ENCODE data around the gene CCDC47. TPM values are rescaled to one million over a fixed set of nuclear protein-coding genes. Genes with fewer than 3 reads are reported as not detected.

CCDC47 gene
- total RNA-seq (2022) (80.5 and 82.0 TPM in 2 replicates), Bru-seq, nascent RNA (percentile 86 among the genes with signal in this experiment), BruChase-seq, experiment 1, labeled RNA remaining after a 6-hour chase (percentile 95 among the genes with signal in this experiment), BruChase-seq, experiment 2, labeled RNA remaining after a 2-hour chase (percentile 89 among the genes with signal in this experiment)
- long read RNA-seq, transcript CCDC47-201 (13 exons, 3,466 nt) = major isoform, 80 of 91 reads
- long read RNA-seq, partial matches to known transcripts = 0 of 91 reads
- long read RNA-seq, other reads (novel, unspliced or antisense) = 8 of 91 reads

DNA sequence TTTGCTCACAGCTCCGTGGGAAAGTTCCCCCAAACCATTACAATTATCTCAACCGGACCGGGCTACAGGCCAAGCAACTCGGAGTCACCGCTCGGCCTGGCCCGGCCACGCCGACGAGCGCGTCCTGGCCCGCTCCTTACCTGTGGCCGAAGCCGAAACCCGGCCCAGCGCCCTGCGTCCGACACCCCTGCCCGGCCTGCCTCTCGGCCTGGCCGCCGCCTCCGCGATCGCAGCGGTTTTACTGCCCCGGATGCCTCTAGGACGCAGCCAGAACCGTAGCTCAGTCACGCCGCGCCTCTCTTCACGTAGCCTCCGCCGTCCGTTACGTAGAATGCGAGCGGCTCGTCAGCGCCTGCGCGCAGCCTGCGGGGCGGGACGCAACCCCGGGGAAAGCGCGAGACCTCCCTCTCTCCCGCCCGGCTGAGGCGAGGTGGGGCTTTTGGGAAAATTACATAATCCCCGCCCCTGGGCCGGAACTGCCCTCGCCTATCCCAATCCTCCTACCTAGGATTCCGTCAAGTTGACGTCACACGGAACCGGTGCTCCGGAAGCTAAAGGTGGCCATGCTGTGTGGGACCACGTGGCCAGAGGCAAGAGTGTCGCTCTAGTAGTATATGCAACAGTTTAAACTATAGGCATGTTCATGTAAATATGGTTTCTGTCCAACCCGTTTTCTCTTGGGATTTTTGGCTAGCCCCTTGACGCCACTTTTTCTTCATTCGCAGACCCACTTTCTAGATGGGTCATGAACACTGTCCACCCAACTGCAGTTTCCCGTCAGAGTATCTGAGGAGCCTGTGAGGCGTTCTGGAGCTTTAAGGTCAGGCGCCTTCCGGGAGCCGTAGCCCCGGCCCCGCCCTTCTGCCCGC, at the start of gene CCDC47:
Gene CCDC47, minus strand, starts transcription at position 326 of the 869 bp plus-strand sequence. CDS start 7,422 bp downstream, outside the sequence.
- Mint-ChIP-seq H3K4me3 (ENCODE audit: low read depth, unreplicated experiment) (peak within 1 kb of the TSS; percentile 73), H3K36me3 (ENCODE audit: insufficient read depth, unreplicated experiment) (peaks cover 45% of the 10 kb centered on the region), H3K9me3 (ENCODE audit: low read depth, unreplicated experiment) (peaks cover 2% of the 10 kb centered on the region), H3K27ac (ENCODE audit: unreplicated experiment) (peak within 1 kb of the TSS; percentile 98), H3K27me3 (ENCODE audit: unreplicated experiment) (no peaks in the 10 kb centered on the region), H3K4me1 (ENCODE audit: low read depth, unreplicated experiment) (peaks cover 42% of the 10 kb centered on the region)
- intact Hi-C loops (cut with micrococcal nuclease; ENCODE audit: unreplicated experiment) = no loop called here
- CTCF ChIA-PET = interaction anchor here (0.5 to 1.4 kb wide), 7 partner anchors 9 to 1151 kb away, joined by 3 to 5 read pairs (median 3); no protein-coding TSS in a partner anchor
- DNase-seq = peak; percentile 96
- TF ChIP-seq CTCF (IDR thresholded peaks at IDR 0.05; ENCODE audit: unreplicated experiment) = no peak
- BruUV-seq (replicated peaks) = no TSS peak

- no peak overlapping the region for H3K27ac Mint-ChIP-seq (ENCODE audit: unreplicated experiment)
- H3K4me1 Mint-ChIP-seq (ENCODE audit: low read depth, unreplicated experiment) = peaks cover 29% of the 10 kb centered on the region
- no peak for TF ChIP-seq CTCF (IDR thresholded peaks at IDR 0.05; ENCODE audit: unreplicated experiment)
- H3K9me3 Mint-ChIP-seq (ENCODE audit: low read depth, unreplicated experiment) = no peaks in the 10 kb centered on the region
- intact Hi-C loops (cut with micrococcal nuclease; ENCODE audit: unreplicated experiment) = no loop called here
- CTCF ChIA-PET = no interaction called here
- no peak overlapping the region for H3K4me3 Mint-ChIP-seq (ENCODE audit: low read depth, unreplicated experiment)
- no peak for DNase-seq
- H3K36me3 Mint-ChIP-seq (ENCODE audit: insufficient read depth, unreplicated experiment) = peaks cover 89% of the 10 kb centered on the region
- no peaks in the 10 kb centered on the region for H3K27me3 Mint-ChIP-seq (ENCODE audit: unreplicated experiment)
- BruUV-seq (replicated peaks) = no TSS peak
These were observed 49.1 kb upstream of the CCDC47 start for GRCh38 chr17:63822537-63822936.

DNA sequence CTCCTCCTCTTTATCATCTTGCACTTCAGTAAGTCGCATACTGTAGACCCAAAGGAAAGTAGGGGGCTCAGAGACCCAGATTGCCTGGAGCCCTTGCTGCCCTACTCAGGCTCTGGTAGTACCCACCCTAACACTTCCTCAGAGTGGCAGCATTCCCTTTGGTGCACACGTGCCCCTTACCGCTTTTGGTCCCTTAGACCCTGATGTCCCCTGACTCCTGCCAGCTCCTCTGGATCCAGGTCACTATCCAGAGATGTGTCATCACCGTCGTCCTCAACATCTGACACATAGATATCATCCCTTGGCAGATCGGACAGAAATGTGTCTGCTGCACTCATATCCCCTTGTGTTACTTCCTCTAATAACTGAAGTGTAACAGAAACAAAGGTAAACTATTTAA, 48.4 kb upstream of the CCDC47 start:
- CTCF ChIA-PET = no interaction called here
- Mint-ChIP-seq H3K4me3 (ENCODE audit: low read depth, unreplicated experiment) (no peak overlapping the region), H3K4me1 (ENCODE audit: low read depth, unreplicated experiment) (peaks cover 29% of the 10 kb centered on the region), H3K36me3 (ENCODE audit: insufficient read depth, unreplicated experiment) (peaks cover 89% of the 10 kb centered on the region), H3K27me3 (ENCODE audit: unreplicated experiment) (no peaks in the 10 kb centered on the region), H3K9me3 (ENCODE audit: low read depth, unreplicated experiment) (no peaks in the 10 kb centered on the region), H3K27ac (ENCODE audit: unreplicated experiment) (no peak overlapping the region)
- no peak for DNase-seq
- BruUV-seq (replicated peaks) = no TSS peak
- no peak for TF ChIP-seq CTCF (IDR thresholded peaks at IDR 0.05; ENCODE audit: unreplicated experiment)
- intact Hi-C loops (cut with micrococcal nuclease; ENCODE audit: unreplicated experiment) = no loop called here

DNA sequence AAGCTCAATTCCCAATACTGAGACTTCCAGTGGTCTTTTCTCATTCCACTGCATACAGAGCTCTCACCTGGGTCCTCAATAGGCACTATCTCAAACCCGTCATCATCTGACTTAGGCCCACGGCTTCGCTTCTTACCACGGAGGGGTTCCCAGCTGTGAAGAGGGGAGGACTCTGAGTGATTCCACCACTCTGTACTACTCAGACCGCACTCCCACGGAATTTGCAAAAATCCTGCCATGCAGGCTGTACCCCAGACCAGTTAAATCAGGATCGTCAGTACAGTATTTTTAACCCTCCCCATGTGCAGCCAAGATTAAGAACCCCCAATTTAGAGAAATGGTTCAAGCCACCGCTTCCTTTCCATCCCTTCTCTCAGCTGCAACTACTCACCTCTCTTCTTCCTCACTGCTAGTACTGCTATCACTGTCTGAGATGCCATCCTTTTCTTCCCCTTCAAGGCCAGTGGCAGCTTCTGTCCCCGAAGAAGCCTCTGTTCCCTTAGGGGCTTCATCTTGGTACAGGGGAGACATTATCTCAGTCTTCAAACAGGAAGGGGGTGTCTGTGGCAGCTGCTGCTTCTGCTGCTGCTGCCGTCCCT, 47.7 kb upstream of the CCDC47 start:
- Mint-ChIP-seq H3K4me1 (ENCODE audit: low read depth, unreplicated experiment) (peaks cover 29% of the 10 kb centered on the region), H3K27ac (ENCODE audit: unreplicated experiment) (no peak overlapping the region), H3K36me3 (ENCODE audit: insufficient read depth, unreplicated experiment) (peaks cover 85% of the 10 kb centered on the region), H3K27me3 (ENCODE audit: unreplicated experiment) (no peaks in the 10 kb centered on the region), H3K9me3 (ENCODE audit: low read depth, unreplicated experiment) (no peaks in the 10 kb centered on the region), H3K4me3 (ENCODE audit: low read depth, unreplicated experiment) (no peak overlapping the region)
- intact Hi-C loops (cut with micrococcal nuclease; ENCODE audit: unreplicated experiment) = no loop called here
- TF ChIP-seq CTCF (IDR thresholded peaks at IDR 0.05; ENCODE audit: unreplicated experiment) = no peak
- no TSS peak for BruUV-seq (replicated peaks)
- CTCF ChIA-PET = no interaction called here
- no peak for DNase-seq
